GM12875 (cell line): ENCODE results near the gene HNRNPC.

Source experiments
- H3K4me3 ChIP-seq: one replicate; pipeline ENCODE4 v1.5.1; 2011; ENCODE audit warnings: low read depth, low read length, control low read depth
- TF ChIP-seq, protein P1 (sequence below): IDR thresholded peaks from 2 replicates; pipeline ENCODE4 v1.5.1; 2011; ENCODE audit warnings: low read depth, mild to moderate bottlenecking, control low read depth, inconsistent platforms, low read length, moderate library complexity, borderline replicate concordance; ENCODE audit not compliant: insufficient read depth

The HNRNPC gene

DNA sequence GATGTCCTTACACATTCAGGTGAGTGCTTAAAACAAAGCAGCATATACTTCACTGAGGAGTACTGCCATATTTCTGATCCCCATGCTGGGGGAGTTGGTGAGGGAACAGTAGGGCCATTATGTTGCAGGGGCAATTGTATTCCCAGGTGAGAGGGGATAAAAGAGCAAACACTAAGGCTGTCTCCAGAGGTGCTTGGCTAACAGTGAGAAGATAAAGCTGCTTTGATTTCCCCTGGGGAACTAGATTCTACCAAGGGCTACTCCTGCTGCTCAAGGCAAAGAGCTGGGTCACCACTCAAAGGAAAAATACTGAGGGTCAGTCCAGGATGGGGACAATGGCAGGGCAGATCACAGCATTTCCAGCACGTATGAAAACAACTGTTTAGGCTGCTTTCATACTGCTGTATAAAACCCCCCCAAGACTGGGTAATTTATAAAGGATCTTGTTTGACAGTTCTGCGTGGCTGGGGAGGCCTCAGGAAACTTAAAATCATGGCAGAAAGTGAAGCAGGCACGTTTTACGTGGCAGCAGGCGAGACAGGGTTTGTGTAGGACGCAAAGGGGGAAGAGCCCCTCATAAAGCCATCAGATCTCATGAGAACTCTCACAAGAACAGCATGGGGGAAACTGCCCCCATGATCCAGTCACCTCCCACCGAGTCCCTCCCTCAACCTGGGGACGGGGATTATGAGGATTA, 65.6 kb downstream of the HNRNPC start:
- TF ChIP-seq, protein P1, sequence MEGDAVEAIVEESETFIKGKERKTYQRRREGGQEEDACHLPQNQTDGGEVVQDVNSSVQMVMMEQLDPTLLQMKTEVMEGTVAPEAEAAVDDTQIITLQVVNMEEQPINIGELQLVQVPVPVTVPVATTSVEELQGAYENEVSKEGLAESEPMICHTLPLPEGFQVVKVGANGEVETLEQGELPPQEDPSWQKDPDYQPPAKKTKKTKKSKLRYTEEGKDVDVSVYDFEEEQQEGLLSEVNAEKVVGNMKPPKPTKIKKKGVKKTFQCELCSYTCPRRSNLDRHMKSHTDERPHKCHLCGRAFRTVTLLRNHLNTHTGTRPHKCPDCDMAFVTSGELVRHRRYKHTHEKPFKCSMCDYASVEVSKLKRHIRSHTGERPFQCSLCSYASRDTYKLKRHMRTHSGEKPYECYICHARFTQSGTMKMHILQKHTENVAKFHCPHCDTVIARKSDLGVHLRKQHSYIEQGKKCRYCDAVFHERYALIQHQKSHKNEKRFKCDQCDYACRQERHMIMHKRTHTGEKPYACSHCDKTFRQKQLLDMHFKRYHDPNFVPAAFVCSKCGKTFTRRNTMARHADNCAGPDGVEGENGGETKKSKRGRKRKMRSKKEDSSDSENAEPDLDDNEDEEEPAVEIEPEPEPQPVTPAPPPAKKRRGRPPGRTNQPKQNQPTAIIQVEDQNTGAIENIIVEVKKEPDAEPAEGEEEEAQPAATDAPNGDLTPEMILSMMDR = no peak
- H3K4me3 ChIP-seq = no peak overlapping the region

DNA sequence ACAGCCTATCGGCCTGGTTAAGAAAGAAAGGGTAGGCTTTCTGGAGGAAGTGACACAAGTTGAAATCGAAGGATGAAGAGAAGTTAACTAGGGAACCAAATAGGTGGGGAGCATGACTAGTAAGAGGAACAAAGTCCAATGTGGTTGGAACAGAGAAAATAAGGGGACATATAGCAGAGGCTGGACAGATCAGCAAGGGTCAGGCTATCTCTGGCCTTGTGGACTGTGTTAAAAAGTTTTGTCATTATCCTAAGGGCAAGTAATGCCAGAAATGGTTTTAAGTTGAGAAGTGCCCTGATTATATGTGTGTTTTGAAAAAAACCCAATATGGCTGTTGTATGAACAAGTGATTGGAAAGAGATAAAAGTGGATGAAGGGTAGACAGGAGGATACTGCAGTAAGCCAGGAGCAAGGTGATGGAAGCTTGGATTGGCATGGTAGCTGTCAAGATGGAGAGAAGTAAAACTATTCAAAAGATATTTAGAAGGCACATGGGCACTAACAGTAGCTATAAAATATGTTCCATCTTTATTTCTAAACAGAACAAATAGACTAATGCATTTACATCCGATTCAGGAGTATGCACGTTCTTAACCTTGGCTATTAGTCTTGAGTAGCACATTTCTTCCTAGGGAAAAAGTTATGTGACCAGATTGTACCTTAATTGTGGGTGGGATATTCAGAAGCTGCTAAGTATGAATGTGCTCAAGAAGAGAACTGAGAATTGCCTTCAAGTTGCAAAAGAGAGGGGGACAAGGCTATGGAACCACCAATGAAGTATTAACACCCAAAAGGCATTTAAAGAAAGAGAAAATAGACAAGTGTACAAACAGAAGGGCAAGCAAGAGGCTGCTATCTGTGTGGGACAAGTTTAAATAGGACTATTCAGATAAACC, 66.5 kb downstream of the HNRNPC start:
- TF ChIP-seq, protein P1 = no peak
- no peak overlapping the region for H3K4me3 ChIP-seq

DNA sequence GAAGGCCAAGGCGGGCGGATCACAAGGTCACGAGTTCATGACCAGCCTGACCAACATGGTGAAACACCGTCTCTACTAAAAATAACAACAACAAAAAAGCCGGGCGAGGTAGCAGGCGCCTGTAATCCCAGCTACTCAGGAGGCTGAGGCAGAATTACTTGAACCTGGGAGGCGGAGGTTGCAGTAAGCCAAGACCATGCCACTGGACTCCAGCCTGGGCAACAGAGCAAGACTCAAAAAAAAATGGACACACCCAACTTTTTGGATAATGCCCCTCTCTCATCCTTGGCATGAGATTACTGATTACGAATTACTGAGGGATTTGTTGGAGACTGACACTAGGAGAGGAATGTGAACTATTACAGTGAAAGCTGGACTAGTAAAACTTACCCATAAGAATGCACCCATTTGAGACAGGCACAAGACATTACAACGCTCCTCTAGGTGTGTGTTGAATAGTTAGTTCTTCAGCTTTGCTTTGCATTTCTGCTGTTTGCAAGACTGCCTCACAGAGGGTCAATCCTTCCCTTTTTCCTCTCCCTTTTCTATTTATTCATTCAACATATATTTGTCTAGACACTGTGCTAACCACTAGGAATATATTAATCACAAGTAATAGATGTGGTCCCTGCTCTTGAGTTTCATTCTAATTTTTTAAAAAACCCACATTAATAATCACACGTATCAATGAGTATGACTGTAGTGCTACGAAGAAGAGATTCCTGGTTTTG, 67.3 kb downstream of the HNRNPC start:
- TF ChIP-seq, protein P1 = no peak

DNA sequence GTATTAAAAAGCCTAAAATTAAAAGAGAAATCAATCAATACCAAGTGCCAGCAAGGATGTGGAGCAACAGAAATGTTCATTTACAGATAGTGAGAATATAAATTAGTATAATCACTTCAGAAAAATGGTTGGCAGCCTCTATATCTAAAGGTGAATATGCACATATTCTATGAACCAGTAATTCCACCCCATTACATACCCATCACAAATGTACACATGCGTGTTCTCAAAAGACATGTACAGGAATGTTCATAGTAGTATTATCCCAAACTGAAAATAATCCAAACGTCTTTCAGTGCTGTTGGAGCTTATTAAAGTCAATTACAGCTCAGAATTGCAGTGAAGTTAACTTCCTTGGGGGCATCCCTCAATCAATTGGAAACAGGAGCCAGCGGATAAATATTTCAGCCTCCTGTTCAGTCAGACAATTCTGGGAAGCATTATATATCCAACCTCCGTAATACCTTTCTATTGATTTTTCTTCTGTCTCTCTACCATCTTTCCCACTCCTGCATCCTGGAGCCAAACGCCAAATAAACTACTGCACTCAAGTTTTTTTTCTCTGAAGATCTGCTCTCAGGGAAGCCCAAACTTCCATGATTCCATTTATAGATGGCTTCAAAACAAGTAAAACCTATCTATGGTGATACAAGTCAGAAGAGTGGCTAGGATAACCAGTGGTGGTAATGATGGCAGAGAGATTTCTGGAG, 68.3 kb downstream of the HNRNPC start:
- TF ChIP-seq, protein P1 = no peak

More for the DNA sequence above, 67.3 kb downstream of the HNRNPC start:
- H3K4me3 ChIP-seq = no peak overlapping the region

DNA sequence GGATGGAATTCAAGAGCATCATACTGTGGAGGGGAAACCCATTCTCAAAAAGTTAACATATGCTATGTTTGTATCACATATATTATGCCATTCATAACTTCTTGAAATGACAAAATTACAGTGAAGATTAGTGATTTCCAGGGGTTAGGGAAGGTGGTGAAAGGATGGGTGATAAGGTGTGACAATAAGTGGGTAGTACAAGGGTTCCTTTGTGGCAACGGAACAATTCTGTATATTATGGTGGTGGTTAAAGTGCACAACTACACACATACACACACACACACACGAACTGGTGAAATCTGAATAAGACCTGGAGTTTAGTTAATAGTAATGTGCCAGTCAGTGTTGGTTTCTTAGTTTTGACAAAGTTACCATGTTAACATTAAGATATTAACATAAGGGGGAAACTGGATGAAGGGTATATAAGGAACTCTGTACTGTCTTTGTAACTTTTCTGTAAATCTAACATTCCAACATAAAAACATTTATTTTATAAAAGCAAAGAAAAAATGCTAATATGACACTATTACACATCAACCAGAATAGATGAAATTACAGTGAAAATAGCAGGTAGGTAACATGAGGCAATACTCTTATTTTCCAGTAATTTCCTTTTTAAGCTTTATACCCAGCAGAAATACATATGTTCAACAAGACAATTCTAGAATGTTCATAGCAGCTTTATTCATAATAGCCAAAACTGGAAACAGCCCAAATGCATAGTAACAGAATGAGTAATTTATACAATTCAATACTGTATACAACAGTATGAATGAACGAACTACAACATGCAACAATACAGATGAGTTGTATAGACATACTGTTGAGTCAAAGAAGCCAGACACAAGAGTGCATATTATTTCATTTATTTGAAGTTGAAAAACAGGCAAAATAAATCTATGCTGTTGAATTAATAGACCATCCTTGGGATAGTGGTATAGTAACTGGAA, 69.4 kb downstream of the HNRNPC start:
- no peak overlapping the region for H3K4me3 ChIP-seq
- TF ChIP-seq, protein P1 = no peak

More for the DNA sequence above, 68.3 kb downstream of the HNRNPC start:
- no peak overlapping the region for H3K4me3 ChIP-seq
